ENCODE results near the gene MYO7A.
A peak's percentile ranks its signal among the peaks of the same experiment; 100 is the strongest.

Gene MYO7A

GRCh38 chr11:77155082-77155475 lies 27.0 kb downstream of the MYO7A start:
- Histone ChIP-seq H3K9me2 (replicated peaks; ENCODE audit: low read depth, low read length) (no peaks in the 10 kb centered on the region), H2AFZ (ENCODE audit: low read length) (no peak overlapping the region), H3K27me3 (ENCODE audit: insufficient read depth, low read length, poor library complexity, severe bottlenecking) (no peaks in the 10 kb centered on the region), H3K4me2 (ENCODE audit: low read depth, low read length, poor library complexity, severe bottlenecking) (peak overlapping the region; percentile 54), H4K20me1 (ENCODE audit: insufficient read depth, low read length, poor library complexity, severe bottlenecking) (no peaks in the 10 kb centered on the region), H3K4me3 (ENCODE audit: low read length, poor library complexity, severe bottlenecking) (no peak overlapping the region), H3K79me2 (ENCODE audit: insufficient read depth, low read length) (no peaks in the 10 kb centered on the region), H3F3A (ENCODE audit: low read depth) (no peaks in the 10 kb centered on the region), H3K36me3 (ENCODE audit: insufficient read depth, low read length) (no peaks in the 10 kb centered on the region), H3K9me3 (ENCODE audit: insufficient read depth, low read depth, low read length) (no peaks in the 10 kb centered on the region), H3K9ac (ENCODE audit: low read depth, low read length, poor library complexity, severe bottlenecking) (peak overlapping the region; percentile 30), H3K4me1 (ENCODE audit: insufficient read depth, low read length, poor library complexity, severe bottlenecking) (peaks cover 62% of the 10 kb centered on the region)
- TF ChIP-seq EZH2phosphoT487 (IDR thresholded peaks at IDR 0.05; ENCODE audit: borderline replicate concordance): no peak
- no peak for TF ChIP-seq CTCF (conservative IDR thresholded peaks at IDR 0.05; ENCODE audit: low read length)

- Histone ChIP-seq H3K36me3 (ENCODE audit: insufficient read depth, low read length) (no peaks in the 10 kb centered on the region), H3K4me1 (ENCODE audit: insufficient read depth, low read length, poor library complexity, severe bottlenecking) (peaks cover 57% of the 10 kb centered on the region), H3K4me2 (ENCODE audit: low read depth, low read length, poor library complexity, severe bottlenecking) (peak overlapping the region; percentile 54), H4K20me1 (ENCODE audit: insufficient read depth, low read length, poor library complexity, severe bottlenecking) (no peaks in the 10 kb centered on the region), H3K9ac (ENCODE audit: low read depth, low read length, poor library complexity, severe bottlenecking) (peak overlapping the region; percentile 30), H3K27me3 (ENCODE audit: insufficient read depth, low read length, poor library complexity, severe bottlenecking) (no peaks in the 10 kb centered on the region), H2AFZ (ENCODE audit: low read length) (no peak overlapping the region), H3K9me3 (ENCODE audit: insufficient read depth, low read depth, low read length) (no peaks in the 10 kb centered on the region), H3K79me2 (ENCODE audit: insufficient read depth, low read length) (no peaks in the 10 kb centered on the region), H3F3A (ENCODE audit: low read depth) (no peaks in the 10 kb centered on the region), H3K9me2 (replicated peaks; ENCODE audit: low read depth, low read length) (no peaks in the 10 kb centered on the region), H3K4me3 (ENCODE audit: low read length, poor library complexity, severe bottlenecking) (no peak overlapping the region)
- TF ChIP-seq CTCF (conservative IDR thresholded peaks at IDR 0.05; ENCODE audit: low read length): no peak
- TF ChIP-seq EZH2phosphoT487 (IDR thresholded peaks at IDR 0.05; ENCODE audit: borderline replicate concordance): no peak
Observed at GRCh38 chr11:77155556-77156130, 27.6 kb downstream of the MYO7A start.

- Histone ChIP-seq H3K4me3 (ENCODE audit: low read length, poor library complexity, severe bottlenecking) (no peak overlapping the region), H3K27me3 (ENCODE audit: insufficient read depth, low read length, poor library complexity, severe bottlenecking) (no peaks in the 10 kb centered on the region), H3K9me3 (ENCODE audit: insufficient read depth, low read depth, low read length) (no peaks in the 10 kb centered on the region), H3K79me2 (ENCODE audit: insufficient read depth, low read length) (no peaks in the 10 kb centered on the region), H3K36me3 (ENCODE audit: insufficient read depth, low read length) (no peaks in the 10 kb centered on the region), H2AFZ (ENCODE audit: low read length) (no peak overlapping the region), H3F3A (ENCODE audit: low read depth) (no peaks in the 10 kb centered on the region), H3K9me2 (replicated peaks; ENCODE audit: low read depth, low read length) (no peaks in the 10 kb centered on the region), H3K4me2 (ENCODE audit: low read depth, low read length, poor library complexity, severe bottlenecking) (no peak overlapping the region), H4K20me1 (ENCODE audit: insufficient read depth, low read length, poor library complexity, severe bottlenecking) (no peaks in the 10 kb centered on the region), H3K9ac (ENCODE audit: low read depth, low read length, poor library complexity, severe bottlenecking) (no peak overlapping the region), H3K4me1 (ENCODE audit: insufficient read depth, low read length, poor library complexity, severe bottlenecking) (peaks cover 47% of the 10 kb centered on the region)
- no peak for TF ChIP-seq EZH2phosphoT487 (IDR thresholded peaks at IDR 0.05; ENCODE audit: borderline replicate concordance)
- TF ChIP-seq CTCF (conservative IDR thresholded peaks at IDR 0.05; ENCODE audit: low read length): no peak
Observed at GRCh38 chr11:77156396-77157195, 28.6 kb downstream of the MYO7A start.

Data from Loucy (cell line).